T-helper 1 cell treated with Interleukin-12 subunit alpha and Interleukin-12 subunit beta and Interleukin-4 antibody, amounts not matched to agents 30 μg/mL and 1 μg/mL, for 36 hours (primary cell): ENCODE measurements around the gene PITRM1.
"Not testable (repeated sequence)": the region's sequence is repeated elsewhere in the genome, so short reads cannot be mapped to it uniquely, and the experiment has no call there.

Experiments
- H3K27ac Mint-ChIP-seq: one replicate; pipeline ENCODE4 v1.8.0; 2021; ENCODE audit warnings: mild to moderate bottlenecking, mixed read lengths
- H3K27me3 Mint-ChIP-seq: one replicate; pipeline ENCODE4 v1.8.0; 2021; ENCODE audit warnings: low read depth, mixed read lengths
- H3K36me3 Mint-ChIP-seq: one replicate; pipeline ENCODE4 v1.8.0; 2021; ENCODE audit warnings: low read depth, mixed read lengths
- H3K4me1 Mint-ChIP-seq: one replicate; pipeline ENCODE4 v1.8.0; 2021; ENCODE audit warnings: low read depth, mixed read lengths
- H3K4me3 Mint-ChIP-seq: one replicate; pipeline ENCODE4 v1.8.0; 2021; ENCODE audit warnings: mild to moderate bottlenecking, moderate library complexity, mixed read lengths
- H3K9me3 Mint-ChIP-seq: one replicate; pipeline ENCODE4 v1.8.0; 2021; ENCODE audit warnings: mixed read lengths

The PITRM1 gene

GRCh38 chr10:3190817-3191216 is 18.2 kb upstream of the PITRM1 start:
- peaks cover 73% of the 10 kb centered on the region for H3K27me3 Mint-ChIP-seq
- no peak overlapping the region for H3K4me3 Mint-ChIP-seq
- no peaks in the 10 kb centered on the region for H3K9me3 Mint-ChIP-seq
- peaks cover 8% of the 10 kb centered on the region for H3K4me1 Mint-ChIP-seq
- H3K36me3 Mint-ChIP-seq: no peaks in the 10 kb centered on the region
- no peak overlapping the region for H3K27ac Mint-ChIP-seq

GRCh38 chr10:3187229-3187628 is 14.6 kb upstream of the PITRM1 start:
- not testable (repeated sequence) for H3K4me3 Mint-ChIP-seq, H3K9me3 Mint-ChIP-seq, H3K27ac Mint-ChIP-seq, H3K4me1 Mint-ChIP-seq, H3K36me3 Mint-ChIP-seq
- H3K27me3 Mint-ChIP-seq: peaks cover 66% of the 10 kb centered on the region

GRCh38 chr10:3186368-3186767 is 13.8 kb upstream of the PITRM1 start:
- no peak overlapping the region for H3K27ac Mint-ChIP-seq
- peaks cover 7% of the 10 kb centered on the region for H3K4me1 Mint-ChIP-seq
- H3K9me3 Mint-ChIP-seq: no peaks in the 10 kb centered on the region
- peaks cover 67% of the 10 kb centered on the region for H3K27me3 Mint-ChIP-seq
- no peak overlapping the region for H3K4me3 Mint-ChIP-seq
- H3K36me3 Mint-ChIP-seq: no peaks in the 10 kb centered on the region

GRCh38 chr10:3185386-3185785 is 12.8 kb upstream of the PITRM1 start:
- no peaks in the 10 kb centered on the region for H3K9me3 Mint-ChIP-seq
- peaks cover 7% of the 10 kb centered on the region for H3K4me1 Mint-ChIP-seq
- no peak overlapping the region for H3K27ac Mint-ChIP-seq
- H3K4me3 Mint-ChIP-seq: no peak overlapping the region
- peaks cover 67% of the 10 kb centered on the region for H3K27me3 Mint-ChIP-seq
- no peaks in the 10 kb centered on the region for H3K36me3 Mint-ChIP-seq

GRCh38 chr10:3180355-3181025 is 7.9 kb upstream of the PITRM1 start:
- Mint-ChIP-seq H3K27ac (no peak overlapping the region), H3K4me3 (no peak overlapping the region), H3K4me1 (peaks cover 2% of the 10 kb centered on the region), H3K9me3 (no peaks in the 10 kb centered on the region), H3K27me3 (peaks cover 77% of the 10 kb centered on the region), H3K36me3 (no peaks in the 10 kb centered on the region)

GRCh38 chr10:3179174-3179573 is 6.6 kb upstream of the PITRM1 start:
- no peak overlapping the region for H3K27ac Mint-ChIP-seq
- peaks cover 76% of the 10 kb centered on the region for H3K27me3 Mint-ChIP-seq
- no peaks in the 10 kb centered on the region for H3K36me3 Mint-ChIP-seq
- H3K9me3 Mint-ChIP-seq: no peaks in the 10 kb centered on the region
- H3K4me1 Mint-ChIP-seq: no peaks in the 10 kb centered on the region
- H3K4me3 Mint-ChIP-seq: no peak overlapping the region

- Mint-ChIP-seq H3K27ac (no peak overlapping the region), H3K36me3 (no peaks in the 10 kb centered on the region), H3K4me3 (no peak overlapping the region), H3K27me3 (peaks cover 70% of the 10 kb centered on the region), H3K9me3 (no peaks in the 10 kb centered on the region), H3K4me1 (peaks cover 1% of the 10 kb centered on the region)
Measured at GRCh38 chr10:3178042-3178441, 5.5 kb upstream of the PITRM1 start.

GRCh38 chr10:3173171-3173878 is 743 bp upstream of the PITRM1 start:
- H3K4me1 Mint-ChIP-seq: peaks cover 9% of the 10 kb centered on the region
- peak overlapping the region; percentile 84 for H3K4me3 Mint-ChIP-seq
- H3K9me3 Mint-ChIP-seq: no peaks in the 10 kb centered on the region
- peaks cover 10% of the 10 kb centered on the region for H3K36me3 Mint-ChIP-seq
- peaks cover 39% of the 10 kb centered on the region for H3K27me3 Mint-ChIP-seq
- H3K27ac Mint-ChIP-seq: peak overlapping the region; percentile 87

- Mint-ChIP-seq H3K4me3 (peak overlapping the region; percentile 90), H3K27ac (peak overlapping the region; percentile 89), H3K36me3 (peaks cover 15% of the 10 kb centered on the region), H3K4me1 (peaks cover 10% of the 10 kb centered on the region), H3K27me3 (peaks cover 28% of the 10 kb centered on the region), H3K9me3 (no peaks in the 10 kb centered on the region)
Measured at GRCh38 chr10:3172081-3172445, 519 bp downstream of the PITRM1 start.

GRCh38 chr10:3171488-3171887 is 1.1 kb downstream of the PITRM1 start:
- not testable (repeated sequence) for H3K9me3 Mint-ChIP-seq
- peak overlapping the region; percentile 89 for H3K27ac Mint-ChIP-seq
- peaks cover 19% of the 10 kb centered on the region for H3K36me3 Mint-ChIP-seq
- peak overlapping the region; percentile 90 for H3K4me3 Mint-ChIP-seq
- H3K4me1 Mint-ChIP-seq: peaks cover 11% of the 10 kb centered on the region
- peaks cover 23% of the 10 kb centered on the region for H3K27me3 Mint-ChIP-seq

- H3K4me3 Mint-ChIP-seq: no peak overlapping the region
- H3K4me1 Mint-ChIP-seq: peaks cover 11% of the 10 kb centered on the region
- no peak overlapping the region for H3K27ac Mint-ChIP-seq
- no peaks in the 10 kb centered on the region for H3K9me3 Mint-ChIP-seq
- H3K36me3 Mint-ChIP-seq: peaks cover 35% of the 10 kb centered on the region
- peaks cover 5% of the 10 kb centered on the region for H3K27me3 Mint-ChIP-seq
Measured at GRCh38 chr10:3169673-3170072, 2.9 kb downstream of the PITRM1 start.

- H3K36me3 Mint-ChIP-seq: peaks cover 35% of the 10 kb centered on the region
- H3K9me3 Mint-ChIP-seq: no peaks in the 10 kb centered on the region
- H3K4me3 Mint-ChIP-seq: no peak overlapping the region
- H3K27me3 Mint-ChIP-seq: peaks cover 4% of the 10 kb centered on the region
- no peak overlapping the region for H3K27ac Mint-ChIP-seq
- peaks cover 11% of the 10 kb centered on the region for H3K4me1 Mint-ChIP-seq
Measured at GRCh38 chr10:3169271-3169670, 3.3 kb downstream of the PITRM1 start.

- H3K27ac Mint-ChIP-seq: no peak overlapping the region
- peaks cover under 1% of the 10 kb centered on the region for H3K27me3 Mint-ChIP-seq
- H3K36me3 Mint-ChIP-seq: peaks cover 36% of the 10 kb centered on the region
- no peak overlapping the region for H3K4me3 Mint-ChIP-seq
- no peaks in the 10 kb centered on the region for H3K9me3 Mint-ChIP-seq
- peaks cover 9% of the 10 kb centered on the region for H3K4me1 Mint-ChIP-seq
Measured at GRCh38 chr10:3167611-3168330, 4.8 kb downstream of the PITRM1 start.

- Mint-ChIP-seq H3K36me3 (peaks cover 42% of the 10 kb centered on the region), H3K27ac (no peak overlapping the region), H3K27me3 (no peaks in the 10 kb centered on the region), H3K9me3 (no peaks in the 10 kb centered on the region), H3K4me3 (no peak overlapping the region), H3K4me1 (peaks cover 4% of the 10 kb centered on the region)
Measured at GRCh38 chr10:3166496-3167290, 5.9 kb downstream of the PITRM1 start.
